ENCODE measurements around the gene S100A9. TPM values are rescaled to one million over a fixed set of nuclear protein-coding genes. Genes with fewer than 3 reads are reported as not detected.

Gene S100A9
- total and polyA plus RNA-seq, 2 of the 8 experiments (the other 6 are each of a cell fraction or from before 2014, with no cell fraction given): not detected

DNA sequence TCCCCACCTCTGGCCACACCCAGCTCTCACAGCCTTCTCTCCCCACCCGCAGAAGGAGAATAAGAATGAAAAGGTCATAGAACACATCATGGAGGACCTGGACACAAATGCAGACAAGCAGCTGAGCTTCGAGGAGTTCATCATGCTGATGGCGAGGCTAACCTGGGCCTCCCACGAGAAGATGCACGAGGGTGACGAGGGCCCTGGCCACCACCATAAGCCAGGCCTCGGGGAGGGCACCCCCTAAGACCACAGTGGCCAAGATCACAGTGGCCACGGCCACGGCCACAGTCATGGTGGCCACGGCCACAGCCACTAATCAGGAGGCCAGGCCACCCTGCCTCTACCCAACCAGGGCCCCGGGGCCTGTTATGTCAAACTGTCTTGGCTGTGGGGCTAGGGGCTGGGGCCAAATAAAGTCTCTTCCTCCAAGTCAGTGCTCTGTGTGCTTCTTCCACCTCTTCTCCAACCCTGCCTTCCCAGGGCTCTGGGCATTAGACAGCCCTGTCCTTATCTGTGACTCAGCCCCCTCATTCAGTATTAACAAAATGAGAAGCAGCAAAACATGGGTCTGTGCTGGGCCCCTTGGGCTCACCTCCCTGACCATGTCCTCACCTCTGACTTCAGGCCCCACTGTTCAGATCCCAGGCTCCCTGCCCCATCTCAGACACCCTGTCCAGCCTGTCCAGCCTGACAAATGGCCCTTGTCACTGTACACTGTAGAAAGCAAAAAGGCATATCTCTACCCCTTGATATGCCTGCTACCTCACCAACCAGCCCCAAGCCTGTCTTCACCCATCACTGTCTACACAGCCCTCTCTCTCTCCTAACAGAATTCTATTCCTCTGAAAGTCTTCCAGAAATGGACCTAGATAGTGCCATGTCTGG, 3.2 kb downstream of the S100A9 start:
- Histone ChIP-seq H3K4me3 (ENCODE audit: extremely low read depth in 1 of 4, insufficient read depth in 2 of 4, low read depth in 3 of 4, low read length in 4 of 4) (no peak overlapping the region), H3K56ac (replicated peaks; ENCODE audit: insufficient read length, low read depth, low read length) (no peak overlapping the region), H3K36me3 (ENCODE audit: control insufficient read depth in 2 of 4, insufficient read depth in 4 of 4, low read length in 3 of 4) (no peaks in the 10 kb centered on the region), H3K4me1 (replicated peaks in 1 of 4; ENCODE audit: control insufficient read depth in 3 of 4, insufficient read depth in 4 of 4, low read length in 3 of 4) (no peaks in the 10 kb centered on the region; a peak in 1 of 7 replicates), H3K9me3 (ENCODE audit: insufficient read depth in 2 of 2, low read depth in 1 of 2, low read length in 1 of 2) (no peaks in the 10 kb centered on the region), H3K23ac (ENCODE audit: insufficient read length) (no peak overlapping the region), H4K20me1 (replicated peaks in 1 of 2; ENCODE audit: control insufficient read depth in 1 of 2, insufficient read depth in 2 of 2, low read length in 2 of 2) (no peaks in the 10 kb centered on the region), H2BK5ac (ENCODE audit: low read depth, low read length) (no peak overlapping the region), H2BK120ac (replicated peaks; ENCODE audit: low read depth, low read length) (no peak overlapping the region), H3K14ac (ENCODE audit: insufficient read length) (no peak overlapping the region), H3K18ac (ENCODE audit: extremely low read depth, low read length) (no peak overlapping the region), H3K4me2 (ENCODE audit: insufficient read depth in 1 of 2, low read depth in 2 of 2, low read length in 2 of 2) (no peak overlapping the region), H3K23me2 (ENCODE audit: low read depth, low read length) (no peaks in the 10 kb centered on the region; the same call in 1 of the 2 replicates), H4K5ac (ENCODE audit: insufficient read length, low read depth, low read length) (no peak overlapping the region), H2AFZ (ENCODE audit: low read length) (no peak overlapping the region), H3K79me1 (ENCODE audit: low read depth, low read length) (no peaks in the 10 kb centered on the region), H2BK12ac (ENCODE audit: low read depth, low read length) (no peak overlapping the region), H2AK5ac (ENCODE audit: low read depth, low read length) (no peak overlapping the region), H4K91ac (replicated peaks; ENCODE audit: insufficient read length, low read length) (no peak overlapping the region), H2BK15ac (ENCODE audit: low read length) (no peak overlapping the region), H3K4ac (replicated peaks; ENCODE audit: insufficient read length, low read depth, low read length) (no peak overlapping the region), H2BK20ac (ENCODE audit: low read length) (no peak overlapping the region), H3K27me3 (replicated peaks in 1 of 4; ENCODE audit: control insufficient read depth in 3 of 4, extremely low read depth in 1 of 4, insufficient read depth in 3 of 4, low read length in 3 of 4) (no peaks in the 10 kb centered on the region), H3K9ac (replicated peaks in 1 of 4; ENCODE audit: extremely low read depth in 1 of 4, low read depth in 3 of 4, low read length in 3 of 4) (no peak overlapping the region), H3K27ac (ENCODE audit: low read depth, low read length) (no peak overlapping the region), H4K8ac (ENCODE audit: extremely low read depth, insufficient read depth, low read length) (no peak overlapping the region), H3K79me2 (ENCODE audit: control insufficient read depth in 1 of 2, insufficient read depth in 2 of 2, low read length in 2 of 2) (no peaks in the 10 kb centered on the region)
- ChIA-PET CTCF (ENCODE audit: partially characterized antibody) (interaction anchor here (0.9 to 2.5 kb wide), 8 partner anchors 9 to 207 kb away, joined by 3 to 15 read pairs (median 6); no protein-coding TSS in a partner anchor), POLR2A (ENCODE audit: partially characterized antibody) (no interaction called here)
- TF ChIP-seq TCF12 (IDR thresholded peaks at IDR 0.05; ENCODE audit: low read depth, low read length) (no peak), SRF (IDR thresholded peaks at IDR 0.05; ENCODE audit: low read depth, low read length) (no peak), HDAC2 (IDR thresholded peaks at IDR 0.05; ENCODE audit: borderline replicate concordance in 1 of 2, low read depth in 2 of 2, low read length in 2 of 2) (no peak)
- DNase-seq (ENCODE audit: low read depth in 1 of 2, low spot score in 2 of 2): no peak
- 91% methylated on average over 11 of the region's 11 CpGs; no CpG with 5 or more reads in 1 of the 2 experiments for WGBS, 2 experiments (ENCODE audit: extremely low coverage in 1 of 2, insufficient coverage in 1 of 2, insufficient read length in 1 of 2, insufficient replicate concordance in 2 of 2, low coverage in 1 of 2, low lambda C conversion rate in 2 of 2, missing lambda C conversion rate in 1 of 2)
- FAIRE-seq: no peak
